Cardiac muscle cell (in vitro differentiated cells and primary cell): Measurements from ENCODE around the gene ERC1. TPM values are rescaled to one million over a fixed set of nuclear protein-coding genes. Genes with fewer than 3 reads are reported as not detected.

ENCODE experiments used
- DNase-seq, 2 donors: peaks; one replicate each; pipeline versions ENCODE4 v3.0.0 to v3.0.0-alpha.2; 2010 to 2017; ENCODE audit warnings: low read depth in 1 of 2, low spot score in 1 of 2
- H3K27ac ChIP-seq: fragments of 200-600 bp; sonication (generic); 2 replicates; pipeline ENCODE4 v1.5.1; 2016
- H3K27me3 ChIP-seq: fragments of 200-600 bp; sonication (generic); 2 replicates; pipeline ENCODE4 v1.6.0; 2016; ENCODE audit warnings: control low read depth
- H3K36me3 ChIP-seq: fragments of 200-600 bp; sonication (generic); 2 replicates; pipeline ENCODE4 v1.5.1; 2016; ENCODE audit warnings: control low read depth
- H3K4me1 ChIP-seq: fragments of 200-600 bp; sonication (generic); 2 replicates; pipeline ENCODE4 v1.8.1; 2017; ENCODE audit warnings: low read depth, mild to moderate bottlenecking, mixed run types
- H3K4me3 ChIP-seq: fragments of 200-600 bp; sonication (generic); 2 replicates; pipeline ENCODE4 v1.5.1; 2016; ENCODE audit warnings: mild to moderate bottlenecking
- H3K9me3 ChIP-seq: fragments of 200-600 bp; sonication (generic); 2 replicates; pipeline ENCODE4 v1.5.1; 2017; ENCODE audit warnings: low read depth, mild to moderate bottlenecking, control low read depth
- CTCF ChIP-seq: IDR thresholded peaks from 2 replicates; pipeline ENCODE4 v1.5.1; 2012; ENCODE audit warnings: low read depth, mild to moderate bottlenecking, low read length
- polyA plus RNA-seq: library from polyadenylated mRNA; unstranded; fragments of >200 nt; fragmentation: Nextera tagmentation; extraction: Ambion mirVana; gene quantifications from 2 replicates; pipeline ENCODE4 v1.2.1, GENCODE V29; 2016
- total RNA-seq: library from RNA; depleted of rRNA; stranded (reverse); fragments of >200 nt; gene quantifications from 2 replicates; pipeline ENCODE4 v1.2.3, GENCODE V29; 2016

Gene ERC1
- total and polyA plus RNA-seq, 2 experiments from 2014 or later: 34.1 to 46.3 TPM

GRCh38 chr12:1324910-1325309 lies 333.9 kb downstream of the ERC1 start:
- H3K9me3 ChIP-seq: no peaks in the 10 kb centered on the region
- no peaks in the 10 kb centered on the region for H3K36me3 ChIP-seq
- no peak overlapping the region for H3K27ac ChIP-seq
- no peak for TF ChIP-seq CTCF
- no peak for DNase-seq
- peaks cover 5% of the 10 kb centered on the region for H3K4me1 ChIP-seq
- H3K27me3 ChIP-seq: no peaks in the 10 kb centered on the region
- no peak overlapping the region for H3K4me3 ChIP-seq

DNA sequence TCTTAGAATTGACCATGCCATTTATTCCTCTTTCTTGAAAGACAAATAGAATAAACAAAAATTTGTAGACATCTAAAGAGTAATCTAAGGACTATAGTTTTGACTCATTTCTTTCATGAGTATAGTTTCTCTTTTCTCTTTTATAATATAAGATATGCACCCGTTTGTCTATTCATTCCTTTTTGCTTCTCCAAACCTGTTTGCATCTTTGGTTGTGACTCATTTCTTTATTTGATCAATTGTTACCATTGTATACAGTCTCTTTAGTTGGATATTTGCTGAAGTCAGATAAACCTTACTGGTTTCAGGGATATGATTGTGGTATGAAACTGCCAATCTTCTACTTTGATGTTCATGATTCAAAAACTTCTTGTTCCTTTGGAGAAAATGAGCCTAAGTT lies 334.6 kb downstream of the ERC1 start:
- no peak overlapping the region for H3K4me3 ChIP-seq
- H3K9me3 ChIP-seq: no peaks in the 10 kb centered on the region
- no peaks in the 10 kb centered on the region for H3K36me3 ChIP-seq
- TF ChIP-seq CTCF: no peak
- H3K27me3 ChIP-seq: no peaks in the 10 kb centered on the region
- no peak for DNase-seq
- no peak overlapping the region for H3K27ac ChIP-seq
- H3K4me1 ChIP-seq: peaks cover 11% of the 10 kb centered on the region

- no peak for DNase-seq
- Histone ChIP-seq H3K4me1 (peaks cover 11% of the 10 kb centered on the region), H3K27ac (no peak overlapping the region), H3K27me3 (no peaks in the 10 kb centered on the region), H3K4me3 (no peak overlapping the region), H3K9me3 (no peaks in the 10 kb centered on the region), H3K36me3 (no peaks in the 10 kb centered on the region)
- no peak for TF ChIP-seq CTCF
Measured at GRCh38 chr12:1326258-1326657, 335.2 kb downstream of the ERC1 start.

DNA sequence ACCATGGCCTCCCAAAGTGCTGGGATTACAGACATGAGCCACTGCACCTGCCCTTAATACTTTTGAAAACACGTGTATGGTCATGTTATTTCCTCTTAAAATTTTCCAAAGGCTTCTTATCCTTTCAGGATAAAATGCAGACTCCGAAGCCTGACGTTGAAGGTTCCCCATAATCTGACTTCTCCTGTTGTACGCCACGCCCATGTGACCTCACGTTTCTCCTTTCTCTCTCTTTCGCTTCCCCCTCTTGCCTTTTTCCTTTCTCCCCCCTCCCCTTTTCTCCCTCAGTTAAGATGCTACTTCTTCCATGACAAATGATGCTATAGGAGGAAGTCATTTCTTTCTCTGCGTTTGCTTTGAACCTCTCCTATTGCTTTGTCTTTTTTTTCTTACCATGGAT lies 337.4 kb downstream of the ERC1 start:
- no peaks in the 10 kb centered on the region for H3K27me3 ChIP-seq
- no peak for TF ChIP-seq CTCF
- no peak overlapping the region for H3K4me3 ChIP-seq
- no peak overlapping the region for H3K27ac ChIP-seq
- no peak for DNase-seq
- H3K4me1 ChIP-seq: peaks cover 11% of the 10 kb centered on the region
- no peaks in the 10 kb centered on the region for H3K9me3 ChIP-seq
- no peaks in the 10 kb centered on the region for H3K36me3 ChIP-seq

- H3K27me3 ChIP-seq: no peaks in the 10 kb centered on the region
- H3K36me3 ChIP-seq: no peaks in the 10 kb centered on the region
- no peaks in the 10 kb centered on the region for H3K9me3 ChIP-seq
- H3K4me3 ChIP-seq: no peak overlapping the region
- no peak for TF ChIP-seq CTCF
- peaks cover 11% of the 10 kb centered on the region for H3K4me1 ChIP-seq
- peak overlapping the region; percentile 42 for H3K27ac ChIP-seq
- DNase-seq: no peak
Measured at GRCh38 chr12:1329784-1330476, 338.9 kb downstream of the ERC1 start.
